Nephron (organoid): ENCODE results near the gene OR4A5.
"Not testable (repeated sequence)": the region's sequence is repeated elsewhere in the genome, so short reads cannot be mapped to it uniquely, and the experiment has no call there.

ENCODE experiments used
- H3K27ac Mint-ChIP-seq, 3 experiments: 2 replicates each; pipeline ENCODE4 v1.8.0; 2020; ENCODE audit warnings: mixed read lengths in 3 of 3, mild to moderate bottlenecking in 2 of 3, moderate library complexity in 1 of 3
- H3K27me3 Mint-ChIP-seq: 2 replicates; pipeline ENCODE4 v1.8.0; 2021; ENCODE audit warnings: low read depth, mild to moderate bottlenecking, moderate library complexity, mixed read lengths
- H3K36me3 Mint-ChIP-seq: 2 replicates; pipeline ENCODE4 v1.8.0; 2020; ENCODE audit warnings: low read depth, mixed read lengths
- H3K4me1 Mint-ChIP-seq: 2 replicates; pipeline ENCODE4 v1.8.0; 2020; ENCODE audit warnings: mixed read lengths
- H3K4me3 Mint-ChIP-seq, 3 experiments: 2 replicates each; pipeline ENCODE4 v1.8.0; 2020; ENCODE audit warnings: mild to moderate bottlenecking in 3 of 3, mixed read lengths in 3 of 3, moderate library complexity in 2 of 3
- H3K9me3 Mint-ChIP-seq: 2 replicates; pipeline ENCODE4 v1.8.0; 2020; ENCODE audit warnings: mixed read lengths

OR4A5 gene, protein sequence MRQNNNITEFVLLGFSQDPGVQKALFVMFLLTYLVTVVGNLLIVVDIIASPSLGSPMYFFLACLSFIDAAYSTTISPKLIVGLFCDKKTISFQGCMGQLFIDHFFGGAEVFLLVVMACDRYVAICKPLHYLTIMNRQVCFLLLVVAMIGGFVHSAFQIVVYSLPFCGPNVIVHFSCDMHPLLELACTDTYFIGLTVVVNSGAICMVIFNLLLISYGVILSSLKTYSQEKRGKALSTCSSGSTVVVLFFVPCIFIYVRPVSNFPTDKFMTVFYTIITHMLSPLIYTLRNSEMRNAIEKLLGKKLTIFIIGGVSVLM

DNA sequence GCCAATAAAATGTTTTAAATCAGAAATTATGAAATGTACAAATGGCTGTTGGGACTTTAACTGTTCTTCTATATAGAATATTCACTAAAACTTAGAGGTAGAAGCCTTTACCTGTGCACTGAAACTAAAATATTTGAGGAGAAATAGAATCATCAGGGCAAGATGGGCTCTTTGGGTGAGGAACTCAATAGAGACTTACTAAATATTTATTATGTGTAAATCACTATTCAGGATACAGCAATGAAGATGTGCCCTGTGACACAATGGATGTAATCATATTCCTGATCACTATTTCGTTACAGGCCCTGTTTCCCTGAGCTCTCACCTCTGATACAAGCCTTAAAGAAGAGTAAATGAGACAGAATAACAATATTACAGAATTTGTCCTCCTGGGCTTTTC lies at the start of gene OR4A5:
OR4A5 (plus strand) TSS at position 301 of the 400 bp plus-strand sequence; CDS start at position 354, 53 bp downstream.
- H3K4me3 Mint-ChIP-seq, H3K27me3 Mint-ChIP-seq, H3K36me3 Mint-ChIP-seq, H3K4me1 Mint-ChIP-seq, H3K27ac Mint-ChIP-seq: not testable (repeated sequence)
- H3K9me3 Mint-ChIP-seq: peaks cover 56% of the 10 kb centered on the region

GRCh38 chr11:54720094-54720493 lies 13.5 kb downstream of the OR4A5 start:
- H3K27me3 Mint-ChIP-seq, H3K27ac Mint-ChIP-seq, H3K4me3 Mint-ChIP-seq, H3K36me3 Mint-ChIP-seq, H3K4me1 Mint-ChIP-seq: not testable (repeated sequence)
- peaks cover 24% of the 10 kb centered on the region for H3K9me3 Mint-ChIP-seq
